ENCODE results near the gene PDE4C.

- no peak for TF ChIP-seq POLR2A (IDR thresholded peaks at IDR 0.05; ENCODE audit: extremely low read depth, insufficient read length)
- TF ChIP-seq, protein P1, sequence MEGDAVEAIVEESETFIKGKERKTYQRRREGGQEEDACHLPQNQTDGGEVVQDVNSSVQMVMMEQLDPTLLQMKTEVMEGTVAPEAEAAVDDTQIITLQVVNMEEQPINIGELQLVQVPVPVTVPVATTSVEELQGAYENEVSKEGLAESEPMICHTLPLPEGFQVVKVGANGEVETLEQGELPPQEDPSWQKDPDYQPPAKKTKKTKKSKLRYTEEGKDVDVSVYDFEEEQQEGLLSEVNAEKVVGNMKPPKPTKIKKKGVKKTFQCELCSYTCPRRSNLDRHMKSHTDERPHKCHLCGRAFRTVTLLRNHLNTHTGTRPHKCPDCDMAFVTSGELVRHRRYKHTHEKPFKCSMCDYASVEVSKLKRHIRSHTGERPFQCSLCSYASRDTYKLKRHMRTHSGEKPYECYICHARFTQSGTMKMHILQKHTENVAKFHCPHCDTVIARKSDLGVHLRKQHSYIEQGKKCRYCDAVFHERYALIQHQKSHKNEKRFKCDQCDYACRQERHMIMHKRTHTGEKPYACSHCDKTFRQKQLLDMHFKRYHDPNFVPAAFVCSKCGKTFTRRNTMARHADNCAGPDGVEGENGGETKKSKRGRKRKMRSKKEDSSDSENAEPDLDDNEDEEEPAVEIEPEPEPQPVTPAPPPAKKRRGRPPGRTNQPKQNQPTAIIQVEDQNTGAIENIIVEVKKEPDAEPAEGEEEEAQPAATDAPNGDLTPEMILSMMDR (IDR thresholded peaks at IDR 0.05; ENCODE audit: low read depth, low read length), result no peak
Observed at GRCh38 chr19:18194181-18194530, 32.1 kb downstream of the PDE4C start.
